Measurements from ENCODE around the gene MFAP2. TPM values are rescaled to one million over a fixed set of nuclear protein-coding genes. Genes with fewer than 3 reads are reported as not detected.
A peak's percentile ranks its signal among the peaks of the same experiment; 100 is the strongest.

MFAP2 gene
- total RNA-seq, 1 donor from 2014 or later: 83.4 TPM

DNA sequence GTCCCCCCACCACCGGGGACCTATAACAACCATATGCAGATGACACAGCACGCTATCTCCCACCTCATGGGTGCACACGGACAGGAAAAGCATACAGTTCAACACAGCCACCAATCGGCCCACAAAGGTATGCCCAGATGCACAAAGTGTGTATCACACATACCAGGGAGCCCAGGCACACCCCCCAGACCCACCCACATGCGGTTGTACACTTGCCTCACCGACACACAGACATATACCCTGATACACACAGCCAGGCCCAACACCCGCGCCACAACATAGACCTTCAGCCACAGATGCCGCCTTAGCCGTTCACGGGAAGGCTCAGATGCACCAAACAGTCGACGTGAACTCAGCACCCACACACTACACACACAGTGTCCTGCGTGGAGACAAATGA is 53.2 kb downstream of the MFAP2 start:
- TF ChIP-seq, protein P1, sequence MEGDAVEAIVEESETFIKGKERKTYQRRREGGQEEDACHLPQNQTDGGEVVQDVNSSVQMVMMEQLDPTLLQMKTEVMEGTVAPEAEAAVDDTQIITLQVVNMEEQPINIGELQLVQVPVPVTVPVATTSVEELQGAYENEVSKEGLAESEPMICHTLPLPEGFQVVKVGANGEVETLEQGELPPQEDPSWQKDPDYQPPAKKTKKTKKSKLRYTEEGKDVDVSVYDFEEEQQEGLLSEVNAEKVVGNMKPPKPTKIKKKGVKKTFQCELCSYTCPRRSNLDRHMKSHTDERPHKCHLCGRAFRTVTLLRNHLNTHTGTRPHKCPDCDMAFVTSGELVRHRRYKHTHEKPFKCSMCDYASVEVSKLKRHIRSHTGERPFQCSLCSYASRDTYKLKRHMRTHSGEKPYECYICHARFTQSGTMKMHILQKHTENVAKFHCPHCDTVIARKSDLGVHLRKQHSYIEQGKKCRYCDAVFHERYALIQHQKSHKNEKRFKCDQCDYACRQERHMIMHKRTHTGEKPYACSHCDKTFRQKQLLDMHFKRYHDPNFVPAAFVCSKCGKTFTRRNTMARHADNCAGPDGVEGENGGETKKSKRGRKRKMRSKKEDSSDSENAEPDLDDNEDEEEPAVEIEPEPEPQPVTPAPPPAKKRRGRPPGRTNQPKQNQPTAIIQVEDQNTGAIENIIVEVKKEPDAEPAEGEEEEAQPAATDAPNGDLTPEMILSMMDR (conservative IDR thresholded peaks at IDR 0.05): no peak
- Mint-ChIP-seq H3K36me3 (ENCODE audit: low read depth) (peaks cover 3% of the 10 kb centered on the region), H3K9me3 (no peaks in the 10 kb centered on the region), H3K4me1 (peaks cover 51% of the 10 kb centered on the region), H3K27ac (ENCODE audit: unreplicated experiment) (peak overlapping the region; percentile 81), H3K4me3 (peak overlapping the region; percentile 53), H3K27me3 (ENCODE audit: low read depth) (no peaks in the 10 kb centered on the region)
- DNase-seq (ENCODE audit: low read depth, low spot score): no peak

DNA sequence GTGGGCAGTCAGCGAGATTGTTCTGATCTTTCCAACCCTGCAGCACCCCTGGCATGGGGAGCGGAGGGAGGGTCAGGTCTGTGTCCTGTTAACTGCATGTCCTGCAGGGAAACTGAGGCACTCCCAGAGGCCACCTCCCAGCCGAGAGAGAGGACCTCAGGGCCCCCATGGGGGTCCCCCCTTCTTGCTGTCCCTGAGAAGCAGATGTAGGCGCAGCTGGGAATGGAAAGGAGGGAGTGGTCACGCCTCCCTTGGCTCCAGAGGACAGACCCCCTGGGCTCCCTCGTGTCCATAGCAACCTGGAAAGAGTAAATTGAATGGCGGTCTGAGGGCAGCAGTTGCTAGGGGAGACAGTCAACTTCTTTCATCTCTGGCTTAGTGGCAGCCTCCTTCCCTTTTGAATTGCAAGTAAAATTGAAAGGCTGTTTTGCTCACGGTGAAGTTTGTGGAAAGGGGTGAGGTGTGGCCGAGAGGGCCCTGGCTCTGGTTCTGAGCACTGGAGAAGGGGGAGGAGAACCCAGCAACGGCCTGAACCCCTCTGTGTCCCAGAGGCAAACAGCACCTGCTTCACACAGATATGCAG is 53.8 kb downstream of the MFAP2 start:
- Mint-ChIP-seq H3K9me3 (no peaks in the 10 kb centered on the region), H3K27me3 (ENCODE audit: low read depth) (no peaks in the 10 kb centered on the region), H3K27ac (ENCODE audit: unreplicated experiment) (peak overlapping the region; percentile 81), H3K4me3 (peak overlapping the region; percentile 53), H3K36me3 (ENCODE audit: low read depth) (peaks cover 3% of the 10 kb centered on the region), H3K4me1 (peaks cover 56% of the 10 kb centered on the region)
- TF ChIP-seq, protein P1 (conservative IDR thresholded peaks at IDR 0.05): no peak
- DNase-seq (ENCODE audit: low read depth, low spot score): peak; percentile 64

DNA sequence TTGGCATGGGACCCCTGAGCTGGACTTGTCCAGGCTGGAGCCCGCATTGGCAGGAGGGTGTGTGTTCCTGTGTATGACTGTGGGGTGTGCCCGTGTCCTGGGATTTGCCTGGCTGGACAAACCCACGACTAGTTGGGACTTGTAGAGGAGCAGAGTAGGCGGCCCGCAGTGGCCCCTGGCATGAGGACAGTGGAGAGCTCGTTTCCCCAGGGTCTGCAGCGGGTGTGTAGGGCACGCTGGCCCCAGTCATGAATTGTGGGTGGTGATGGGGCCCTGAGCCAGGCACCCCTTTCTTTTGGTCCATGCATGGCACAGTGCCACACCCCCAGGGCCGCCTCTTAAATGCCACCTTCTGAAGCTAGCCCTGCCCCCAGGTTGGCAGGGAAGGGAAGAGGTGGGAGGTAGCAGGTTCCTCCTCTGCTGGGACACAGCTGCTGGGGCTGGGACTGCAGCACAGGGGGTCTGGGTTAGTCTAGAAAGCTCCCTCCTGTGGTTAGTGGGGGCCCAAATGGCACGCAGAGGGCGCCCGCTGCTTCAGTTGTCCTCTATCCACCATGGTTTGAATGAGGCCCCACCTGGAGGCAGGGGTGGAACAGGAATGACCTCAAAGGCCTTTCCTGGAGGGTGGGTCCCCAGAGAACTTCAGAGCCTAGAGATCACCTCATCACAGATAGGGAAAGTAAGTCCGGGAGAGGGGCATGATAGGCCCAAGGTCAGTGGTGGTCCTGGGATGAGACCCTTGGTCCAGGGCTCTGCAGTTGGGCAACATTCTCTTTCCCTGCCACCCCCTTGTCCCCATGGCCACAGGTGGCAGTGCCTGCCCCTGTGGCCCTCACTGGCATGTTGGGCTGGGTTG is 54.6 kb downstream of the MFAP2 start:
- Mint-ChIP-seq H3K9me3 (no peaks in the 10 kb centered on the region), H3K4me3 (peak overlapping the region; percentile 53), H3K36me3 (ENCODE audit: low read depth) (no peaks in the 10 kb centered on the region), H3K27me3 (ENCODE audit: low read depth) (no peaks in the 10 kb centered on the region), H3K4me1 (peaks cover 63% of the 10 kb centered on the region), H3K27ac (ENCODE audit: unreplicated experiment) (peak overlapping the region; percentile 88)
- DNase-seq (ENCODE audit: low read depth, low spot score): no peak
- TF ChIP-seq, protein P1 (conservative IDR thresholded peaks at IDR 0.05): no peak

DNA sequence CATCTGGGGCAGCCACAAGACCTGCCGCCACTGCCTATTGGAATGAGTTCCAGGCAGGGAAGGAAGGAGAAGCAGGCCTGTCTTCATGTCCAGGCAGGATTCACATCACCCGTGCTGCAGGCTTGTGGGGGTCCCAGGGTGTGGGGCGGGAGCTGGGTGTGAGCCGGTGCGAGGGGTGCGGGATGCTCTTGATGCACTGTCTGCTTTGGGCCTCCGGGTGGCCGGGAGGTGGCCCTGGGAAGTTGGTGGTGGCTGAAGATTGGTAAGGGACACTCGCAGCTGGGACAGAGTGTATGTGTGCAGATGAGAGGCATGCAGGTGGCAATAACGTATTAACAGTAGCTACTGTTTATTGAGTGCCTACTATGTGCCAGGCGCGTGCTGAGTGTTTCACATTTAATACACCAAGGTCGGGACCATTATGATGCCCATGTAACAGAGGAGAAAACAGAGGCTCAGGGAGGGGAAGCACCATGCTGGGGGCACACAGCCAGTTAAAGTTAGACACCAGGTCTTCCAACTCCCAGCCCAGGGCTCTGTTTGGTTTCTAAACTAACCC is 55.4 kb downstream of the MFAP2 start:
- peak overlapping the region; percentile 78 for H3K27ac Mint-ChIP-seq (ENCODE audit: unreplicated experiment)
- no peak for DNase-seq (ENCODE audit: low read depth, low spot score)
- TF ChIP-seq, protein P1 (conservative IDR thresholded peaks at IDR 0.05): no peak
- H3K27me3 Mint-ChIP-seq (ENCODE audit: low read depth): no peaks in the 10 kb centered on the region
- no peaks in the 10 kb centered on the region for H3K9me3 Mint-ChIP-seq
- H3K4me3 Mint-ChIP-seq: peak overlapping the region; percentile 9
- peaks cover 64% of the 10 kb centered on the region for H3K4me1 Mint-ChIP-seq
- H3K36me3 Mint-ChIP-seq (ENCODE audit: low read depth): no peaks in the 10 kb centered on the region

Other genes starting within 250 kb of the MFAP2 start
- 2,478 and 3,042 TPM in 2 replicates for gene RNU1-4, start 240.1 kb downstream of the MFAP2 start, total RNA-seq
- 2,478 and 3,042 TPM in 2 replicates for gene RNU1-2, start 84.6 kb downstream of the MFAP2 start, total RNA-seq
- 52.6 and 54.1 TPM in 2 replicates for gene CROCC, start 58.7 kb downstream of the MFAP2 start, total RNA-seq
- gene ATP13A2, start 31.3 kb upstream of the MFAP2 start, total RNA-seq: 53.9 and 59.0 TPM in 2 replicates
- 47.2 and 58.6 TPM in 2 replicates for gene SDHB, start 73.4 kb upstream of the MFAP2 start, total RNA-seq
- 0.16 and 0.20 TPM in 2 replicates for gene PADI2, start 138.8 kb upstream of the MFAP2 start, total RNA-seq
- not detected in 2 replicates for gene PADI1, start 224.5 kb upstream of the MFAP2 start, total RNA-seq

Data from neural crest cell (in vitro differentiated cells).